Ovary (tissue), 9 donors: ENCODE measurements around the gene GREM1. TPM values are rescaled to one million over a fixed set of nuclear protein-coding genes. Genes with fewer than 3 reads are reported as not detected.

Experiments used
- DNase-seq, 5 donors: peaks; one replicate each; pipeline ENCODE4 v3.0.0-alpha.2; 2019 to 2020
- H3K27ac ChIP-seq, 2 donors: fragments of 200-600 bp; one replicate each; pipeline versions ENCODE4 v1.5.1 to v1.8.0; 2019 to 2022
- H3K27me3 ChIP-seq: fragments of 200-600 bp; one replicate; pipeline ENCODE4 v1.8.0; 2022
- H3K36me3 ChIP-seq: fragments of 200-600 bp; sonication (generic); one replicate; pipeline ENCODE4 v1.5.1; 2019
- H3K4me1 ChIP-seq: one replicate; pipeline ENCODE4 v1.8.1; 2013; ENCODE audit warnings: mild to moderate bottlenecking, moderate library complexity; ENCODE audit not compliant: insufficient read depth
- H3K4me3 ChIP-seq: fragments of 200-600 bp; sonication (generic); one replicate; pipeline ENCODE4 v1.5.1; 2017
- H3K9me3 ChIP-seq, 2 donors: fragments of 200-600 bp in 1 of 2; sonication (generic) in 1 of 2; one replicate each; pipeline versions ENCODE4 v1.5.1 to v1.8.1; 2013 to 2019; ENCODE audit warnings: mild to moderate bottlenecking in 1 of 2, moderate library complexity in 1 of 2
- CTCF ChIP-seq, 3 donors: fragments of 450-650 bp in 2 of 3; fragments of 200-600 bp in 1 of 3; IDR thresholded peaks; one replicate each; pipeline versions ENCODE4 v1.5.1 to v1.8.0; 2016 to 2022; ENCODE audit warnings: antibody characterized with exemption in 3 of 3, mild to moderate bottlenecking in 1 of 3
- EP300 ChIP-seq: sonication (generic); formaldehyde crosslinking; IDR thresholded peaks from one replicate; pipeline ENCODE4 v1.6.1; 2017; ENCODE audit warnings: antibody characterized with exemption
- POLR2A ChIP-seq: fragments of 450-650 bp; IDR thresholded peaks from one replicate; pipeline ENCODE4 v1.6.1; 2017; ENCODE audit warnings: antibody characterized with exemption, mild to moderate bottlenecking, moderate library complexity
- WGBS, 3 donors: extraction: QIAGEN DNeasy Blood & Tissue Kit in 1 of 3; methylation state at CpG; one replicate each; pipeline versions ENCODE4 v1.1.5 to v1.1.7; 2013 to 2017; 5-methylcytosine and 5-hydroxymethylcytosine counted together
- intact Hi-C, 4 donors: fragments of 100-400 bp; cut with DNase I; formaldehyde crosslinking; loops; one replicate each; pipeline versions ENCODE4 v1.11.0 to v1.15.1; 2022 to 2023
- polyA plus RNA-seq, 2 donors: library from polyadenylated mRNA; stranded (reverse); fragments of 200-250 nt in 1 of 2; fragments of 350-450 nt in 1 of 2; fragmentation: Illumina TruSeq in 1 of 2; extraction: RNeasy Lipid Tissue Mini Kit (QIAGEN cat#74804) in 1 of 2; gene quantifications; one replicate each; pipeline ENCODE4 v1.2.3, GENCODE V29; 2013 to 2014
- total RNA-seq, 7 donors: library from RNA; depleted of rRNA in 2 of 7; stranded (reverse); fragments of >200 nt in 2 of 7; fragmentation: NEBNext Ultra II Directional in 3 of 7; extraction: Animal tissue kit (Norgen Biotek cat#: 25700) in 3 of 7; gene quantifications; one replicate each; pipeline versions ENCODE4 v1.1.0 to v1.2.4, GENCODE V29; 2016 to 2023
- donor health status: DM: no; HTN: no; CAD: no; lungs with moderate emphysema.
- donor health status: DM: no; HTN: no; CAD: no.
- donor health status: Bipolar disorder and iron deficiency.
- donor health status: DM: yes; HTN: yes; CAD: no.
- donor health status: DM: no; HTN: no; CAD: no.
- donor health status: DM: yes; HTN: yes; CAD: no.

GREM1 gene
- total and polyA plus RNA-seq, 9 donors: 0.11 to 10.9 (median 0.49) TPM; not detected in 3

DNA sequence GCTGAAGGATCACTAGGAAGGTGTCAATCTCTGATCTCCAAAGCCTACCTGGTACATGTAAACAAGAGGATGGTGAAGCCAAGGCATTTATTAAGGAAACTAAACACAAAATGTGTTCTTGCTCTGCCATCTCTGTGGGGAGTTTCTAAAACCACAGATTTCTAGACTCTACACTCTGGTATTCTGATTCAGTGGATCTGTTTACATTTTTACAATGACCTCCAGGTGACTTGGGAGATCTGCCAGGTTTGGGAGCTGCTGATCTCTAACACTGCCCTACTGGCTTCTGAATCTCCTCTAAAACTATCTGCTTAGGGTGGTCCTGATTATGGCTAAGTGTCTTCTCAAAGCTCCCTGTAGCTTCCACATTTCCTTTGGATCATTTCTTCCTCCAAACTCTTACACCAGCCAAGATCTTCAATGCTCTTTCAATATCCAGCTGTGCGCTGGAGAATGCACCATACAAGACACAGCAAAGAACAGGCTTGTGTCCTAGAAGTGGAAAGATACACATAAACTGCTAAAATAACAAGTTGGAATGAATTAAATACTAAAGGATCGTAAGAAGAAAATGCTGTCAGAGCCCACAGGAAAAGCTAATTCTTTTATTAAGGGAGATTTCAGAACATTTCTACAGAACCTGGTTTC lies 72.7 kb downstream of the GREM1 start:
- Histone ChIP-seq H3K27me3 (no peaks in the 10 kb centered on the region), H3K4me3 (no peak overlapping the region), H3K36me3 (no peaks in the 10 kb centered on the region), H3K27ac (no peak overlapping the region), H3K4me1 (no peaks in the 10 kb centered on the region), H3K9me3 (no peaks in the 10 kb centered on the region)
- intact Hi-C loops: no loop called here
- 50 to 88% (median 80%) methylated on average over 2 of the region's 2 CpGs for WGBS, 3 donors
- TF ChIP-seq EP300: no peak
- TF ChIP-seq POLR2A: no peak
- no peak for TF ChIP-seq CTCF (IDR thresholded peaks at IDR 0.05)
- DNase-seq: no peak

DNA sequence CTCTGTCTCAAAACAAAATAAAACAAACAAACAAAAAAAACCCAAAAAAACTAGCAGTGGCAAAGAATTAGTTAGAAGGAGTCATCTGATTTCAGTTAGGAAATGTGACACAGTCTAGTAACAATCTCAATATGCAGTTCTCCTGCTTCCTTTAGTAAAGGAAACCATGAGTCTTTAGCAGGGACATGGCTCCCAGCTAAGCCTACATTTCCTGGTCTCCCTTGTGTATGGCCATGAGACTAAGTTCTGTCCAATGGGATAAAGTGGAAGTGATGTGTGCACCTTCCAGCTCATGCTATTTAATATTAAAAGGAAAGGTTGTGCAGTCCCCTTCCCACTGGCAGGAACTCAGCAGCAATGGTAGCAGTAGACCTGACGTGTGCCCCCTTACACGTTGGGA lies 74.6 kb downstream of the GREM1 start:
- intact Hi-C loops: no loop called here
- Histone ChIP-seq H3K27ac (no peak overlapping the region), H3K4me1 (no peaks in the 10 kb centered on the region), H3K4me3 (no peak overlapping the region), H3K27me3 (no peaks in the 10 kb centered on the region), H3K36me3 (no peaks in the 10 kb centered on the region), H3K9me3 (no peaks in the 10 kb centered on the region)
- no peak for DNase-seq
- no peak for TF ChIP-seq EP300
- TF ChIP-seq POLR2A: no peak
- TF ChIP-seq CTCF (IDR thresholded peaks at IDR 0.05): no peak
- 30 to 90% (median 87%) methylated on average over 2 of the region's 2 CpGs for WGBS, 3 donors

Other genes with a start within 250 kb of the GREM1 start
- 10 to 100 TPM in 5 of 7 donors, 1 to 10 TPM in 2; 7.3 to 15.7 (median 11.7) TPM for gene GOLGA8N, start 124.5 kb upstream of the GREM1 start, total RNA-seq
- gene GOLGA8N, start 124.5 kb upstream of the GREM1 start, polyA plus RNA-seq: 1 to 10 TPM; 7.2 to 9.2 TPM
- gene ARHGAP11A, start 102.5 kb upstream of the GREM1 start, total RNA-seq: 1 to 10 TPM in 5 of 7 donors, under 1 TPM in 2; 0.48 to 3.1 (median 1.1) TPM
- 1 to 10 TPM in 1 of 2 donors, under 1 TPM in 1; 0.84 to 1.7 TPM for gene ARHGAP11A, start 102.5 kb upstream of the GREM1 start, polyA plus RNA-seq
- 10 to 100 TPM in 1 of 7 donors, 1 to 10 TPM in 3, under 1 TPM in 2, not detected in 1; 0.63 to 17.2 (median 2.0) TPM for gene SCG5, start 76.3 kb upstream of the GREM1 start, total RNA-seq
- 10 to 100 TPM in 1 of 2 donors, 1 to 10 TPM in 1; 6.6 to 34.1 TPM for gene SCG5, start 76.3 kb upstream of the GREM1 start, polyA plus RNA-seq